Breast epithelium (tissue), 3 donors: ENCODE results near the gene C7.

ENCODE experiments used
- CTCF ChIP-seq, 3 donors: fragments of 450-650 bp; IDR thresholded peaks; one replicate each; pipeline ENCODE4 v1.5.1; 2016 to 2017; ENCODE audit warnings: antibody characterized with exemption in 3 of 3, mild to moderate bottlenecking in 3 of 3, moderate library complexity in 3 of 3
- POLR2A ChIP-seq: fragments of 450-650 bp; IDR thresholded peaks from one replicate; pipeline ENCODE4 v1.6.1; 2016; ENCODE audit warnings: antibody characterized with exemption, mild to moderate bottlenecking, moderate library complexity
- POLR2AphosphoS5 ChIP-seq, 3 donors: sonication (generic); formaldehyde crosslinking; IDR thresholded peaks; one replicate each; pipeline ENCODE4 v1.6.1; 2017; ENCODE audit warnings: antibody characterized with exemption in 3 of 3

- no peak for TF ChIP-seq CTCF (IDR thresholded peaks at IDR 0.05)
- no peak for TF ChIP-seq POLR2AphosphoS5 (IDR thresholded peaks at IDR 0.05)
- TF ChIP-seq POLR2A, result no peak
Observed at GRCh38 chr5:40999142-40999541, 89.8 kb downstream of the C7 start.
